Measurements from ENCODE around the gene LYZL6. TPM values are rescaled to one million over a fixed set of nuclear protein-coding genes. Genes with fewer than 3 reads are reported as not detected.

The LYZL6 gene
- polyA plus RNA-seq, 1 donor (not counting 4 experiments of a cell fraction or from before 2014, with no cell fraction given): not detected

GRCh38 chr17:35920229-35920628, 23.3 kb downstream of the LYZL6 start:
- Histone ChIP-seq H2AFZ (ENCODE audit: control insufficient read depth, low read length) (no peak overlapping the region), H3K79me2 (ENCODE audit: control insufficient read depth, insufficient read depth, low read length) (no peaks in the 10 kb centered on the region), H3K36me3 (ENCODE audit: control insufficient read depth in 2 of 2, extremely low read depth in 1 of 2, insufficient read depth in 2 of 2, low read length in 2 of 2) (no peaks in the 10 kb centered on the region), H3K27me3 (ENCODE audit: control insufficient read depth, extremely low read depth, insufficient read depth, low read length) (no peaks in the 10 kb centered on the region), H3K9me1 (ENCODE audit: control insufficient read depth, extremely low read depth, insufficient read depth, low read length) (no peaks in the 10 kb centered on the region), H3K27ac (ENCODE audit: control insufficient read depth, insufficient read depth, low read length) (no peak overlapping the region), H3K9me3 (ENCODE audit: control insufficient read depth, low read depth, low read length) (no peaks in the 10 kb centered on the region), H4K20me1 (ENCODE audit: control insufficient read depth, extremely low read depth, insufficient read depth, low read length) (no peaks in the 10 kb centered on the region), H3K4me2 (ENCODE audit: control insufficient read depth, extremely low read depth, insufficient read depth, low read depth, low read length) (no peak overlapping the region), H3K4me1 (ENCODE audit: control insufficient read depth, extremely low read depth, insufficient read depth, low read length) (no peaks in the 10 kb centered on the region), H3K4me3 (ENCODE audit: control insufficient read depth in 2 of 3, extremely low read depth in 1 of 3, insufficient read depth in 2 of 3, low read depth in 1 of 3, low read length in 3 of 3) (no peak overlapping the region), H3K9ac (ENCODE audit: control insufficient read depth, extremely low read depth, insufficient read depth, low read length) (no peak overlapping the region)
- dilution Hi-C loops (cut with MboI; ENCODE audit: extremely low pct_ligation_motif_present, low sequenced_read_pairs): no loop called here
- TF ChIP-seq EZH2 (IDR thresholded peaks at IDR 0.05; ENCODE audit: low read length): no peak
- no peak for TF ChIP-seq CTCF (optimal IDR thresholded peaks at IDR 0.05 in 1 of 3, IDR thresholded peaks at IDR 0.05 in 1 of 3, conservative IDR thresholded peaks at IDR 0.05 in 1 of 3; ENCODE audit: extremely low read depth in 1 of 3, insufficient read depth in 2 of 3, low read length in 3 of 3)
- FAIRE-seq: no peak
- DNase-seq (ENCODE audit: low read depth, low spot score): no peak

- H2AFZ ChIP-seq (ENCODE audit: control insufficient read depth, low read length): no peak overlapping the region
- H3K4me1 ChIP-seq (ENCODE audit: control insufficient read depth, extremely low read depth, insufficient read depth, low read length): no peaks in the 10 kb centered on the region
- no peaks in the 10 kb centered on the region for H3K27me3 ChIP-seq (ENCODE audit: control insufficient read depth, extremely low read depth, insufficient read depth, low read length)
- no peak overlapping the region for H3K4me3 ChIP-seq (ENCODE audit: control insufficient read depth in 2 of 3, extremely low read depth in 1 of 3, insufficient read depth in 2 of 3, low read depth in 1 of 3, low read length in 3 of 3)
- H3K9me3 ChIP-seq (ENCODE audit: control insufficient read depth, low read depth, low read length): no peaks in the 10 kb centered on the region
- TF ChIP-seq EZH2 (IDR thresholded peaks at IDR 0.05; ENCODE audit: low read length): no peak
- no peak for TF ChIP-seq CTCF (optimal IDR thresholded peaks at IDR 0.05 in 1 of 3, IDR thresholded peaks at IDR 0.05 in 1 of 3, conservative IDR thresholded peaks at IDR 0.05 in 1 of 3; ENCODE audit: extremely low read depth in 1 of 3, insufficient read depth in 2 of 3, low read length in 3 of 3)
- H3K9ac ChIP-seq (ENCODE audit: control insufficient read depth, extremely low read depth, insufficient read depth, low read length): no peak overlapping the region
- H4K20me1 ChIP-seq (ENCODE audit: control insufficient read depth, extremely low read depth, insufficient read depth, low read length): no peaks in the 10 kb centered on the region
- no peak for FAIRE-seq
- H3K27ac ChIP-seq (ENCODE audit: control insufficient read depth, insufficient read depth, low read length): no peak overlapping the region
- H3K36me3 ChIP-seq (ENCODE audit: control insufficient read depth in 2 of 2, extremely low read depth in 1 of 2, insufficient read depth in 2 of 2, low read length in 2 of 2): no peaks in the 10 kb centered on the region
- H3K4me2 ChIP-seq (ENCODE audit: control insufficient read depth, extremely low read depth, insufficient read depth, low read depth, low read length): no peak overlapping the region
- no peak for DNase-seq (ENCODE audit: low read depth, low spot score)
- dilution Hi-C loops (cut with MboI; ENCODE audit: extremely low pct_ligation_motif_present, low sequenced_read_pairs): no loop called here
- no peaks in the 10 kb centered on the region for H3K9me1 ChIP-seq (ENCODE audit: control insufficient read depth, extremely low read depth, insufficient read depth, low read length)
- no peaks in the 10 kb centered on the region for H3K79me2 ChIP-seq (ENCODE audit: control insufficient read depth, insufficient read depth, low read length)
Measured at GRCh38 chr17:35918665-35919064, 24.8 kb downstream of the LYZL6 start.
